Stimulated activated CD8-positive, alpha-beta memory T cell treated with anti-CD3 and anti-CD28 coated beads, Interleukin-7, amount 100 ng/mL, for 1 hour (primary cell): ENCODE data around the gene RAD9A.

ENCODE experiments used
- DNase-seq, 2 donors: peaks; one replicate each; pipeline ENCODE4 v3.0.0-alpha.2; 2020; ENCODE audit warnings: low read depth in 2 of 2

Gene RAD9A

DNA sequence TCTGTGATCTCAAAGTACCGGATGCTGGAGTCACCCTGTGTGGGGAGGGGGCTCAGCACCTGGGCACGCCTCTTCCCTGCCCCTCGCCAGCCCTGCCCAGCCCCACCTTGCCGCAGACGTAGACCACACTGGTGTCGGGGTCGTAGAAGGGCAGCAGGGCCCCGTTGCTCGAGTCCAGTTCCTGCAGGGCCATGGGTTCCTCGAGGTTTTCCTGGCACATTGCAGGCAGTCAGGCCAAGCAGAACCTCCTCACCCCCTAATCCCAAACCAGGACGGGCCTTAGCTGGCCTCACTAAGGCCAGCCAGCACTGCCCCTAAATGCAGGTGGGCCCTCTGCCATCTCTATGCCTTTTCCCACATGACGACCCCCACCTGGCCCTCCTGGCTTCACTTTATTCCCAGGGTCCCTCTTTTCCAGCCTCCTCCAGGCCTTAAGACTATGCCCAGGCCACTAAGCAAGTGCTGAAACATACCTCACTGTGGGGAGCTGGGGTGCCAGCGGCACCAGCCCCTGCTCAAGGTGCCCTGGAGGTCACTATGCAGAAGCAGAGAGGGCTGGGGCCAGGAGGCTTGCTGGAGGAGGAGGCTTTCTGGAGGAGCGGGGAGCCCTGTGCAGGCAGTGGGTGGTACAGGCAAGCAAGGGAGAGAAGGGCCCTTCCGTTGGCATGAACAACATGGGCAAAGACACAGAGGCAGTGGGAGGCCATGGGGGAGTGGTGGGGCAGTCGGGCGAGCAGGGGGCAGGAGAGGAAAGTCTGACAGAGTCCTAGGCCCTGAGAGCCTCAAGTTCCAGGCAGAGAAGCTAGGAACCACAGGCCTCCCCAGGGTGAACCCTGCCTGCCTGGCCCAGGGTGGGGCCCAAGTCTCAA is 48.7 kb downstream of the RAD9A start:
- no peak for DNase-seq

DNA sequence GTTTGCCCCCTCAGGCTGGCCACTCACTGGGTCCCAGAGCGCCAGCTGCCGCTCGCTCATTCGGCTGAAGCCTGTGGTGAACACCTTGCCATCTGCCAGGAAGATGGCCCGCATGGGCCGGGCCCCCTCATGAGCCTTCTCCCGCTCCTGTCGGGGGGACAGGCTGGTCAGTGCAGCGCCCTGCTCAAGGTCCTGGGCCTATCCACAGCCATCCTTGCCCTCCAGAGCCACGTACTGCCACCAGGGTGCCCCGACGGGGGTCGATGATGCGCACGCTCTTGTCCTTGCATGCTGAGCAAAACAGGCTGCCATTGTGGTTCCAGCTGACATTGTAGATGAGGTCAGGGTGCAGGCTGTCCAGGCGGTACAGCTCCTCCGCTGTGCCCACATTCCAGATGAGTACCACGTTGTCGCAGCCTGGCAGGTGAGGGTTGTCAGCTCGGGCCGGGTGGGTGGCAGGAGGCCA is 49.3 kb downstream of the RAD9A start:
- DNase-seq = no peak

DNA sequence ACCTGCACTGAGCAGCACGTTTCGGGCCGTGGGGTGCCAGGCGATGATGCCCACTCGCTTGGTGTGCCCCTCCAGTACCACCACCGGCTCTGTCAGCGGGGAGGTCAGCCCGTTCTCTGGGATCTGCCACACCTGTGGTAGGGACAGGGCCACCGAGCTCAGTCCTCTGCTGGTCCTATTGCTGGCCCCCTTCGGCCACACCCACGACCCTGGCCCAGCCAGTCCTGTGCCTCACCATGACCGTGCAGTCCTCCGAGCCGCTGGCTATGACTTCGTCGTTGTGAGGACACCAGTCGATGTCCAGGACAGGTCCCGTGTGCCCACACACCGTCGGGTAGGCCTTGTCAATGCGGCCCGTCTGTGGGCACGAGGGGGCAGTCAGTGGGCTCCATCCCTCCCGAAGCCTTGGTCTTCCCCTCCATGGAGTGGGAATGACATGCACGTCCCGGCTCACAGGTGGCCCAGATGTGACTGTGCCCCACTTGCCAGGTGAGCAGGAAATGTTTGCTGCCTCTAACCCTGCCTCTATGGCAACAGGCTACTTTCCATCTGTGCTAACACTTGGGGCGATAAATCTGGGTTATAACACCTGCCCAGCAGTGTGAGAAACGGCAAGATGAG is 50.1 kb downstream of the RAD9A start:
- DNase-seq = no peak

DNA sequence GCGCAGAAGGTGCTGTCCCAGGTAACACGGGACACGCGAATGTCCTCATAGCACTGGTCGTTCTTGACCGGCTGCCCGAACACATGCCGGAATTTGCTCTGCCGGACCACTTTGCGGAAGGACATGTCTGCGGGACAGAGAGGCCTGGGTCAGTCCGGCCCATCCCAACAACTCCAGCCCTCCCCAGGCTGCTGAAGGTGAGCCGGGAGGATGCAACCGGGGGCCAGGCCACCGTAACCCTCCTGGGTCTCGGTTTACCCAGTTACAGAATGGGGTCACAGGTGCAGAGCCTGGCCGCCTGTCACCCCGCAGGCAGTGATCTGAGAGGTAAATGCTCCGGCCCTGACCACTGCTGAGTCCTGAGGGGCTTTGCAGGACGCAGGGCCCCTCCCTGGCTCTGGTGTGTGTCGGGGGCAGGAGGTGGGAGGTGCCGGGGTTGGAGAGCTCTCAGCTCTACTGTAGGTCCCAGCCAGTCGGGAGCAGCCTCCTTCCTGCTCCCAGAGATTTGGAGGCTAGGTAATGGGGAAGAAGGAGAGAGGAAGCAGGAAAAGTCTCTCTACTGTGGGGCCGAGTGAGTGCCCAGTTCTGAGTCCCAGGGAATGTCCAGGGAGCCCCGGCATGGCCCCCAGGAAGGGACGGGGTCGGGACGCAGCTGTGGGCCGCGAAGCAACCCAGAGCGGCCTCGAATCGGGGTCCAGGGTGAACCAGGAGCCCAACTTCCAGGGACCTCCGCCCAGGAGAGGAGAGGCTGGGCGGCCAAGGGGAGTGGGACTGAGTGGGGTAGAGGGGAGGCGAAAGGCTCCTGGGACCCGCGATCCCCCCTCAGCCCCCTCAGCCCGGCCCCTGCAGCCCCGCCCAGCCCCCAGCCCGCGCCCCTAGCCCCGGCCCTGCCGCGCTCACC is 51.0 kb downstream of the RAD9A start:
- DNase-seq = no peak

DNA sequence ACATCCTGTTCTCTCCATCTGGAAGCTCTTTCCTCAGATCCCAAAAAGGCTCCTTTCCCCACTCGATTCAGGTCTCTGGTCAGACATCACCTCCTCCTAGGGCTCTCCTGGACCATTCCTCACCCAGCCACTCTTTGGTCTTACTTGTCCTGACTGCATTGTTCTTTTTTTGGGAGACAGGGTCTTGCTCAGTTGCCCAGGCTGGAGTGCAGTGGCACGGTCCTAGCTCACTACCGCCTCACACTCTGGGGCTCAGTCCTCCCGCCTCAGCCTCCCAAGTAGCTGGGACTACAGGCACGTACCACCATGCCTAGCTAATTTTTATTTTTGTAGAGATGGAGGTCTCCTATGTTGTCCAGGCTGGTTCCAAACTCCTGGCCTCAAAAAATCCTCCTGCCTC is 53.7 kb downstream of the RAD9A start:
- DNase-seq = no peak
